Cardiac fibroblast (primary cell): ENCODE results near the gene SCAMP1.

Experiments used
- DNase-seq, 2 donors: peaks; one replicate each; pipeline versions ENCODE4 v3.0.0 to v3.0.0-alpha.2; 2010; ENCODE audit warnings: low read depth in 2 of 2
- H3K4me3 ChIP-seq, 2 donors: replicated peaks in 1 of 2; 1 replicate in 1 of 2; 2 replicates in 1 of 2; pipeline ENCODE4 v1.5.1; 2011; ENCODE audit warnings: low read depth in 2 of 2, low read length in 2 of 2, mild to moderate bottlenecking in 2 of 2, moderate library complexity in 1 of 2
- CTCF ChIP-seq: IDR thresholded peaks from one replicate; pipeline ENCODE4 v1.5.1; 2011; ENCODE audit warnings: low read depth, mild to moderate bottlenecking, low read length, inconsistent platforms

The SCAMP1 gene

GRCh38 chr5:78483809-78484521, 123.5 kb downstream of the SCAMP1 start:
- H3K4me3 ChIP-seq, result no peak overlapping the region
- DNase-seq, result peak; percentile 78 to 82
- TF ChIP-seq CTCF, result no peak

- H3K4me3 ChIP-seq, result no peak overlapping the region
- TF ChIP-seq CTCF, result no peak
- no peak for DNase-seq
Measured at GRCh38 chr5:78486218-78486617, 125.8 kb downstream of the SCAMP1 start.

GRCh38 chr5:78487846-78488245, 127.4 kb downstream of the SCAMP1 start:
- H3K4me3 ChIP-seq, result no peak overlapping the region
- no peak for TF ChIP-seq CTCF
- DNase-seq, result no peak

GRCh38 chr5:78490709-78491485, 130.5 kb downstream of the SCAMP1 start:
- no peak overlapping the region for H3K4me3 ChIP-seq
- no peak for TF ChIP-seq CTCF
- DNase-seq, result peak in 1 of 2 donors; percentile 75

- no peak for DNase-seq
- TF ChIP-seq CTCF, result no peak
- no peak overlapping the region for H3K4me3 ChIP-seq
Measured at GRCh38 chr5:78492224-78492623, 131.8 kb downstream of the SCAMP1 start.

GRCh38 chr5:78492650-78493049, 132.2 kb downstream of the SCAMP1 start:
- TF ChIP-seq CTCF, result no peak
- no peak overlapping the region for H3K4me3 ChIP-seq
- no peak for DNase-seq
